CD4-positive, alpha-beta T cell treated with Interleukin-2 at 100 ng/mL for 4 hours (primary cell): ENCODE results near the gene GPRASP3.

ENCODE experiments used
- DNase-seq: peaks from one replicate; pipeline ENCODE4 v3.0.0-alpha.2; 2020; ENCODE audit warnings: low spot score

The GPRASP3 gene

GRCh38 chrX:102765217-102765616, 44.7 kb downstream of the GPRASP3 start:
- DNase-seq: no peak

DNA sequence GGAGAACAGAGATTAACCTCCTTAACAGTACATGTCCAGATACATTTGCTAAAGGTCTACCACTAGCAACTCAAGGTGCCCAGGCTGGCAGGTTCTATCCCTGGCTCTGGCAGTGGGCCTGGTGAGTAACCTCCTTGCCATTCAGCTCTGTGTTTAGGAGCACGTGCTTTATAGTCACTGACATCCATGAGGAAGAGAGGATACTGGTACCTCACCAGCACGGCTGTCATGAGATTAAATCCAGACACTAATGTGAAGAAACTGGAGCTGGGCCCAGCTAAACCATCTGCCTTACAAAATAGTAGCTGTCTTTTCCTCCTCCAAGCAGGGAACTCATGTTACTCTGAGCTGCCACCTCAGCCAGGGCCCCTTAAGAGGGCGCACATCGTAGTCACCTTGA, 45.3 kb downstream of the GPRASP3 start:
- DNase-seq: no peak

GRCh38 chrX:102767287-102767686, 46.7 kb downstream of the GPRASP3 start:
- DNase-seq: no peak

DNA sequence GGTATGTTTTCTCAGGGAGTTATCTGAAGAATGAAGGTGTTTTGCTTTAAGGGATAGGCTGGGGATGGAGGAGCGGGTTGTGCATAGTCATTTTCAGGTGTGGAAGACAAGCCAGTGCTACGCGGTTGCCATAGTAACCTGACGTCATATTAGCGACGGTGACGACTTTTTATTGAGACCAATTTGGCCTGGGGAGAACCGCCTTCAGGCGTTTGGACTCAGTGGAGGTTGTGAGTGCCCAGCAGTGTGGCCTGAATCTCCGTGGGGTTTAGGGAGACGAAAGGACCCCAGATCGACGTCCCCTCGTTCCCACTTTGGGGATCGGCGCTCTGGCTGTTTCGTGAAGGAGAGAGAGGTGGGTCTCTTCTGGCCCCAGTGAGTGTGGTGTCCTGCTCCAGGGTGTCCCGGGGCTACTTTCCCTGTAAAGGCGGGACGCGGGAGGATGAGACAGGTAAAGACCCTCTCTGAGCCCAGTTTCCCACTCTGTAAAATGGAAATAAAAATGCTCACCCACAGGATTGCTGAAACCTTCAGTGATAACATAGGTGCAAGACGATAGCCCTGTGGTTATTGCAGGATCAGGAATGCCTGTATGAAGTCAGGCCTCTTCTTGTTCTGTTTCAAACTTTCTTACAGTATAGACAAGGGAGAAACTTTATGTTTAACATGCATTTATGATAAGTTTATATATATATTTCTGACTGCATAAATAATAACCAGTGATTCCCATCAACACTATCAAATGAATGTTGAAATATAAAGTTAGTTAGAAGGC, 48.6 kb downstream of the GPRASP3 start:
- DNase-seq: peak; percentile 87
